HepG2 (cell line): ENCODE data around the gene YAP1. TPM values are rescaled to one million over a fixed set of nuclear protein-coding genes. Genes with fewer than 3 reads are reported as not detected.

Experiments
- CBFB ChIP-seq: sonication (generic); formaldehyde crosslinking; IDR thresholded peaks from 2 replicates; pipeline ENCODE4 v1.4.0; 2020; ENCODE audit warnings: missing genetic modification reagents
- EHMT2 ChIP-seq: fragments of 200-600 bp; sonication (generic); IDR thresholded peaks from 2 replicates; pipeline ENCODE4 v1.7.0; 2017; ENCODE audit warnings: antibody characterized with exemption, low read depth, low read length, borderline replicate concordance
- ISX ChIP-seq: sonication (generic); formaldehyde crosslinking; conservative IDR thresholded peaks from 2 replicates; pipeline ENCODE4 v1.5.0; 2020; ENCODE audit warnings: missing genetic modification reagents
- MBD4 ChIP-seq: IDR thresholded peaks from 2 replicates; pipeline ENCODE4 v1.6.1; 2012; ENCODE audit warnings: low read length, inconsistent platforms, borderline replicate concordance
- NCOA1 ChIP-seq: sonication (generic); formaldehyde crosslinking; IDR thresholded peaks from 2 replicates; pipeline ENCODE4 v1.9.0; 2021; ENCODE audit warnings: missing genetic modification reagents
- REXO4 ChIP-seq: sonication (generic); formaldehyde crosslinking; IDR thresholded peaks from 2 replicates; pipeline ENCODE4 v1.8.0; 2022; ENCODE audit warnings: missing genetic modification reagents, mild to moderate bottlenecking, borderline replicate concordance
- SNAPC2 ChIP-seq: sonication (generic); formaldehyde crosslinking; IDR thresholded peaks from 2 replicates; pipeline ENCODE4 v1.8.1; 2022; ENCODE audit warnings: mild to moderate bottlenecking, missing genetic modification reagents
- SP140L ChIP-seq: sonication (generic); formaldehyde crosslinking; IDR thresholded peaks from 2 replicates; pipeline ENCODE4 v1.4.0; 2020; ENCODE audit warnings: missing genetic modification reagents, borderline replicate concordance
- TGIF2 ChIP-seq: IDR thresholded peaks from 2 replicates; pipeline ENCODE4 v1.6.1; 2016; ENCODE audit warnings: control low read depth, missing compliant biosample characterization
- YEATS4 ChIP-seq: sonication (generic); formaldehyde crosslinking; IDR thresholded peaks from 2 replicates; pipeline ENCODE4 v1.4.0; 2020; ENCODE audit warnings: missing genetic modification reagents, borderline replicate concordance
- ZNF782 ChIP-seq: sonication (generic); formaldehyde crosslinking; IDR thresholded peaks from 2 replicates; pipeline ENCODE4 v1.4.0; 2020; ENCODE audit warnings: missing genetic modification reagents, mild to moderate bottlenecking, borderline replicate concordance
- ZNF788 ChIP-seq: sonication (generic); formaldehyde crosslinking; IDR thresholded peaks from 2 replicates; pipeline ENCODE4 v1.5.0; 2020; ENCODE audit warnings: mild to moderate bottlenecking, missing genetic modification reagents, borderline replicate concordance
- ZSCAN31 ChIP-seq: sonication (generic); formaldehyde crosslinking; IDR thresholded peaks from 2 replicates; pipeline ENCODE4 v1.5.0; 2020; ENCODE audit warnings: low read depth, mild to moderate bottlenecking, missing genetic modification reagents
- polyA plus RNA-seq, 8 experiments: library from polyadenylated mRNA; depleted of rRNA in 3 of 8; stranded (reverse) in 7 of 8; unstranded in 1 of 8; fragments of >200 nt; fragmentation: Illumina TruSeq in 4 of 8; extraction: Trizol in 4 of 8; gene quantifications; 2 replicates each; pipeline versions ENCODE4 v1.2.1 to v1.2.3, GENCODE V29; 2011 to 2016; ENCODE audit warnings: low read depth in 4 of 8, missing spikeins in 1 of 8, mixed read lengths in 1 of 8; ENCODE audit not compliant: insufficient read depth in 1 of 8
- total RNA-seq, 5 experiments: library from RNA; depleted of rRNA; stranded (reverse); fragments of >200 nt; fragmentation: Illumina TruSeq; extraction: Trizol; gene quantifications; 2 replicates each; pipeline ENCODE4 v1.2.3, GENCODE V29; 2016; ENCODE audit warnings: low read depth in 1 of 5
- TF ChIP-seq, protein P1 (sequence below): sonication (generic); formaldehyde crosslinking; IDR thresholded peaks from 2 replicates; pipeline ENCODE4 v1.4.0; 2020; ENCODE audit warnings: missing genetic modification reagents
- TF ChIP-seq, protein P2 (sequence below): sonication (generic); formaldehyde crosslinking; IDR thresholded peaks from 2 replicates; pipeline ENCODE4 v1.8.0; 2022; ENCODE audit warnings: missing genetic modification reagents, mild to moderate bottlenecking, borderline replicate concordance
- TF ChIP-seq, protein P3 (sequence below): sonication (generic); formaldehyde crosslinking; IDR thresholded peaks from 2 replicates; pipeline ENCODE4 v1.4.0; 2020; ENCODE audit warnings: mild to moderate bottlenecking, missing genetic modification reagents
- TF ChIP-seq, protein P4 (sequence below): sonication (generic); formaldehyde crosslinking; IDR thresholded peaks from 2 replicates; pipeline ENCODE4; 2020; ENCODE audit warnings: missing genetic modification reagents, mild to moderate bottlenecking, borderline replicate concordance

YAP1 gene
- total and polyA plus RNA-seq, 2 of the 13 experiments (the other 11 are each of a cell fraction or from before 2014, with no cell fraction given), result 59.5 to 91.0 TPM

- TF ChIP-seq, protein P1, sequence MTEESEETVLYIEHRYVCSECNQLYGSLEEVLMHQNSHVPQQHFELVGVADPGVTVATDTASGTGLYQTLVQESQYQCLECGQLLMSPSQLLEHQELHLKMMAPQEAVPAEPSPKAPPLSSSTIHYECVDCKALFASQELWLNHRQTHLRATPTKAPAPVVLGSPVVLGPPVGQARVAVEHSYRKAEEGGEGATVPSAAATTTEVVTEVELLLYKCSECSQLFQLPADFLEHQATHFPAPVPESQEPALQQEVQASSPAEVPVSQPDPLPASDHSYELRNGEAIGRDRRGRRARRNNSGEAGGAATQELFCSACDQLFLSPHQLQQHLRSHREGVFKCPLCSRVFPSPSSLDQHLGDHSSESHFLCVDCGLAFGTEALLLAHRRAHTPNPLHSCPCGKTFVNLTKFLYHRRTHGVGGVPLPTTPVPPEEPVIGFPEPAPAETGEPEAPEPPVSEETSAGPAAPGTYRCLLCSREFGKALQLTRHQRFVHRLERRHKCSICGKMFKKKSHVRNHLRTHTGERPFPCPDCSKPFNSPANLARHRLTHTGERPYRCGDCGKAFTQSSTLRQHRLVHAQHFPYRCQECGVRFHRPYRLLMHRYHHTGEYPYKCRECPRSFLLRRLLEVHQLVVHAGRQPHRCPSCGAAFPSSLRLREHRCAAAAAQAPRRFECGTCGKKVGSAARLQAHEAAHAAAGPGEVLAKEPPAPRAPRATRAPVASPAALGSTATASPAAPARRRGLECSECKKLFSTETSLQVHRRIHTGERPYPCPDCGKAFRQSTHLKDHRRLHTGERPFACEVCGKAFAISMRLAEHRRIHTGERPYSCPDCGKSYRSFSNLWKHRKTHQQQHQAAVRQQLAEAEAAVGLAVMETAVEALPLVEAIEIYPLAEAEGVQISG, result peak; percentile 49
- TF ChIP-seq MBD4 (no peak), ZNF782 (no peak), NCOA1 (CRISPR knock-in tag) (no peak), EHMT2 (no peak), YEATS4 (CRISPR knock-in tag) (peak; percentile 52), CBFB (CRISPR knock-in tag) (no peak), TGIF2 (CRISPR knock-in tag) (0 out of 2 replicates have a peak, but pooled peaks have one; percentile 15), ISX (CRISPR knock-in tag) (no peak), REXO4 (CRISPR knock-in tag) (no peak), ZNF788 (CRISPR knock-in tag) (peak; percentile 27; the same call in 1 of the 2 replicates), SP140L (CRISPR knock-in tag) (no peak), SNAPC2 (peak; percentile 75; the same call in 1 of the 2 replicates), ZSCAN31 (CRISPR knock-in tag) (no peak; the same call in 1 of the 2 replicates)
- TF ChIP-seq, protein P2, sequence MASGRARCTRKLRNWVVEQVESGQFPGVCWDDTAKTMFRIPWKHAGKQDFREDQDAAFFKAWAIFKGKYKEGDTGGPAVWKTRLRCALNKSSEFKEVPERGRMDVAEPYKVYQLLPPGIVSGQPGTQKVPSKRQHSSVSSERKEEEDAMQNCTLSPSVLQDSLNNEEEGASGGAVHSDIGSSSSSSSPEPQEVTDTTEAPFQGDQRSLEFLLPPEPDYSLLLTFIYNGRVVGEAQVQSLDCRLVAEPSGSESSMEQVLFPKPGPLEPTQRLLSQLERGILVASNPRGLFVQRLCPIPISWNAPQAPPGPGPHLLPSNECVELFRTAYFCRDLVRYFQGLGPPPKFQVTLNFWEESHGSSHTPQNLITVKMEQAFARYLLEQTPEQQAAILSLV (CRISPR knock-in tag), result no peak
- TF ChIP-seq, protein P3, sequence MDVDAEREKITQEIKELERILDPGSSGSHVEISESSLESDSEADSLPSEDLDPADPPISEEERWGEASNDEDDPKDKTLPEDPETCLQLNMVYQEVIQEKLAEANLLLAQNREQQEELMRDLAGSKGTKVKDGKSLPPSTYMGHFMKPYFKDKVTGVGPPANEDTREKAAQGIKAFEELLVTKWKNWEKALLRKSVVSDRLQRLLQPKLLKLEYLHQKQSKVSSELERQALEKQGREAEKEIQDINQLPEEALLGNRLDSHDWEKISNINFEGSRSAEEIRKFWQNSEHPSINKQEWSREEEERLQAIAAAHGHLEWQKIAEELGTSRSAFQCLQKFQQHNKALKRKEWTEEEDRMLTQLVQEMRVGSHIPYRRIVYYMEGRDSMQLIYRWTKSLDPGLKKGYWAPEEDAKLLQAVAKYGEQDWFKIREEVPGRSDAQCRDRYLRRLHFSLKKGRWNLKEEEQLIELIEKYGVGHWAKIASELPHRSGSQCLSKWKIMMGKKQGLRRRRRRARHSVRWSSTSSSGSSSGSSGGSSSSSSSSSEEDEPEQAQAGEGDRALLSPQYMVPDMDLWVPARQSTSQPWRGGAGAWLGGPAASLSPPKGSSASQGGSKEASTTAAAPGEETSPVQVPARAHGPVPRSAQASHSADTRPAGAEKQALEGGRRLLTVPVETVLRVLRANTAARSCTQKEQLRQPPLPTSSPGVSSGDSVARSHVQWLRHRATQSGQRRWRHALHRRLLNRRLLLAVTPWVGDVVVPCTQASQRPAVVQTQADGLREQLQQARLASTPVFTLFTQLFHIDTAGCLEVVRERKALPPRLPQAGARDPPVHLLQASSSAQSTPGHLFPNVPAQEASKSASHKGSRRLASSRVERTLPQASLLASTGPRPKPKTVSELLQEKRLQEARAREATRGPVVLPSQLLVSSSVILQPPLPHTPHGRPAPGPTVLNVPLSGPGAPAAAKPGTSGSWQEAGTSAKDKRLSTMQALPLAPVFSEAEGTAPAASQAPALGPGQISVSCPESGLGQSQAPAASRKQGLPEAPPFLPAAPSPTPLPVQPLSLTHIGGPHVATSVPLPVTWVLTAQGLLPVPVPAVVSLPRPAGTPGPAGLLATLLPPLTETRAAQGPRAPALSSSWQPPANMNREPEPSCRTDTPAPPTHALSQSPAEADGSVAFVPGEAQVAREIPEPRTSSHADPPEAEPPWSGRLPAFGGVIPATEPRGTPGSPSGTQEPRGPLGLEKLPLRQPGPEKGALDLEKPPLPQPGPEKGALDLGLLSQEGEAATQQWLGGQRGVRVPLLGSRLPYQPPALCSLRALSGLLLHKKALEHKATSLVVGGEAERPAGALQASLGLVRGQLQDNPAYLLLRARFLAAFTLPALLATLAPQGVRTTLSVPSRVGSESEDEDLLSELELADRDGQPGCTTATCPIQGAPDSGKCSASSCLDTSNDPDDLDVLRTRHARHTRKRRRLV, result no peak
- TF ChIP-seq, protein P4, sequence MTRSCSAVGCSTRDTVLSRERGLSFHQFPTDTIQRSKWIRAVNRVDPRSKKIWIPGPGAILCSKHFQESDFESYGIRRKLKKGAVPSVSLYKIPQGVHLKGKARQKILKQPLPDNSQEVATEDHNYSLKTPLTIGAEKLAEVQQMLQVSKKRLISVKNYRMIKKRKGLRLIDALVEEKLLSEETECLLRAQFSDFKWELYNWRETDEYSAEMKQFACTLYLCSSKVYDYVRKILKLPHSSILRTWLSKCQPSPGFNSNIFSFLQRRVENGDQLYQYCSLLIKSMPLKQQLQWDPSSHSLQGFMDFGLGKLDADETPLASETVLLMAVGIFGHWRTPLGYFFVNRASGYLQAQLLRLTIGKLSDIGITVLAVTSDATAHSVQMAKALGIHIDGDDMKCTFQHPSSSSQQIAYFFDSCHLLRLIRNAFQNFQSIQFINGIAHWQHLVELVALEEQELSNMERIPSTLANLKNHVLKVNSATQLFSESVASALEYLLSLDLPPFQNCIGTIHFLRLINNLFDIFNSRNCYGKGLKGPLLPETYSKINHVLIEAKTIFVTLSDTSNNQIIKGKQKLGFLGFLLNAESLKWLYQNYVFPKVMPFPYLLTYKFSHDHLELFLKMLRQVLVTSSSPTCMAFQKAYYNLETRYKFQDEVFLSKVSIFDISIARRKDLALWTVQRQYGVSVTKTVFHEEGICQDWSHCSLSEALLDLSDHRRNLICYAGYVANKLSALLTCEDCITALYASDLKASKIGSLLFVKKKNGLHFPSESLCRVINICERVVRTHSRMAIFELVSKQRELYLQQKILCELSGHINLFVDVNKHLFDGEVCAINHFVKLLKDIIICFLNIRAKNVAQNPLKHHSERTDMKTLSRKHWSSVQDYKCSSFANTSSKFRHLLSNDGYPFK, result no peak
Observed at GRCh38 chr11:102111011-102111786, 952 bp downstream of the YAP1 start (continued).
